Tibial nerve (tissue), 4 donors: ENCODE results near the gene FRYL. TPM values are rescaled to one million over a fixed set of nuclear protein-coding genes. Genes with fewer than 3 reads are reported as not detected.

ENCODE experiments used
- DNase-seq, 2 donors: peaks; one replicate each; pipeline ENCODE4 v3.0.0-alpha.2; 2019; ENCODE audit warnings: low spot score in 2 of 2
- H3K27ac ChIP-seq, 4 donors: fragments of 200-600 bp; sonication (generic) in 3 of 4; one replicate each; pipeline ENCODE4 v1.5.1; 2017 to 2019; ENCODE audit warnings: mild to moderate bottlenecking in 1 of 4
- H3K27me3 ChIP-seq, 2 donors: fragments of 200-600 bp; sonication (generic) in 1 of 2; one replicate each; pipeline versions ENCODE4 v1.5.1 to v1.6.0; 2017 to 2019
- H3K36me3 ChIP-seq, 3 donors: fragments of 200-600 bp; sonication (generic); one replicate each; pipeline ENCODE4 v1.5.1; 2018 to 2019
- H3K4me1 ChIP-seq, 4 donors: fragments of 200-600 bp; sonication (generic) in 3 of 4; one replicate each; pipeline ENCODE4 v1.5.1; 2017 to 2019
- H3K4me3 ChIP-seq, 4 donors: fragments of 200-600 bp; sonication (generic) in 3 of 4; one replicate each; pipeline ENCODE4 v1.5.1; 2017 to 2019; ENCODE audit warnings: mild to moderate bottlenecking in 1 of 4, moderate library complexity in 1 of 4
- H3K9me3 ChIP-seq, 4 donors: fragments of 200-600 bp; sonication (generic) in 3 of 4; one replicate each; pipeline ENCODE4 v1.5.1; 2017 to 2019
- EP300 ChIP-seq, 2 donors: sonication (generic); formaldehyde crosslinking; IDR thresholded peaks; one replicate each; pipeline ENCODE4 v1.6.1; 2017; ENCODE audit warnings: antibody characterized with exemption in 2 of 2, mild to moderate bottlenecking in 1 of 2
- POLR2A ChIP-seq, 2 donors: fragments of 450-650 bp; IDR thresholded peaks; one replicate each; pipeline ENCODE4 v1.6.1; 2017; ENCODE audit warnings: antibody characterized with exemption in 2 of 2, mild to moderate bottlenecking in 2 of 2, moderate library complexity in 2 of 2
- WGBS, 2 donors: methylation state at CpG; one replicate each; pipeline ENCODE4 v1.1.5; 2018; 5-methylcytosine and 5-hydroxymethylcytosine counted together
- total RNA-seq, 4 donors: library from RNA; depleted of rRNA; stranded (reverse); fragments of >200 nt; gene quantifications; one replicate each; pipeline ENCODE4 v1.1.0, GENCODE V29; 2016
- TF ChIP-seq, protein P1 (sequence below), 5 experiments: fragments of 200-600 bp in 3 of 5; fragments of 450-650 bp in 2 of 5; sonication (generic) in 3 of 5; IDR thresholded peaks; one replicate each; pipeline ENCODE4 v1.5.1; 2016 to 2019; ENCODE audit warnings: antibody characterized with exemption in 5 of 5, mild to moderate bottlenecking in 3 of 5, moderate library complexity in 2 of 5

FRYL gene
- total RNA-seq, 4 donors from 2014 or later: 88.3 to 122 (median 99.7) TPM

DNA sequence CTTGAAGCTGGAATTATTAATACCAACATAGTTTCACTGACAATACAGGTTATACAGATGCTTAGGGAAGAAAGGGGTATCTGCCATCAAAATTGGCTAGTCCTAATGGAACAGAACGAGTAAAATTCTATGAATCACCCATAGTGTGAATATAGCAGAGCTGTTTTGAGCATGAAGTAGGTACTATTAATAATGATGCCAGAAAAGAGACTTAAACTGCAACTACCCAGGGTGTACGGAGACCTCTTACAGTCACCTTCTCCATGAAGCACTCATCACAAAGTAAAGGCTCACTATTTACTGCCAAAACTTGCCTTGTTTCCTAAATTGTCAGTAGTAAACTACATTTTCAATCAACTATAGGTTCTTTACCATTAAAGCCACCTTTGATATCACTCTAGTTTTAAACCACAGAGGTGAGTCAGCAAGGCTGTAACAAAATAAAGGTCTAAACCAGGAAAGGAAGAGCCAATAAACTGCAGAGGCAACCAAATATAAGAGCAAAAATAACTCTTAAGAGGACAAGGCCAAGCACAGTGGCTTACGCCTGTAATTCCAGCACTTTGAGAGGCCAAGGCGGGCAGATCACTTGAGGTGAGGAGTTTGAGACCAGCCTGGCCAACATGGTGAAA is 114.4 kb downstream of the FRYL start:
- Histone ChIP-seq H3K36me3 (peaks cover 0 to 8% (median 0%) of the 10 kb centered on the region in 3 donors), H3K9me3 (peaks cover 0 to 11% (median 0%) of the 10 kb centered on the region in 4 donors), H3K27me3 (no peaks in the 10 kb centered on the region), H3K27ac (no peak overlapping the region), H3K4me3 (no peak overlapping the region), H3K4me1 (peaks cover 0 to 30% (median 0%) of the 10 kb centered on the region in 4 donors)
- DNase-seq: no peak
- 88 to 90% methylated on average over 4 of the region's 4 CpGs for WGBS, 2 donors
- TF ChIP-seq EP300 (IDR thresholded peaks at IDR 0.05): no peak
- TF ChIP-seq POLR2A (IDR thresholded peaks at IDR 0.05): no peak
- TF ChIP-seq, protein P1, sequence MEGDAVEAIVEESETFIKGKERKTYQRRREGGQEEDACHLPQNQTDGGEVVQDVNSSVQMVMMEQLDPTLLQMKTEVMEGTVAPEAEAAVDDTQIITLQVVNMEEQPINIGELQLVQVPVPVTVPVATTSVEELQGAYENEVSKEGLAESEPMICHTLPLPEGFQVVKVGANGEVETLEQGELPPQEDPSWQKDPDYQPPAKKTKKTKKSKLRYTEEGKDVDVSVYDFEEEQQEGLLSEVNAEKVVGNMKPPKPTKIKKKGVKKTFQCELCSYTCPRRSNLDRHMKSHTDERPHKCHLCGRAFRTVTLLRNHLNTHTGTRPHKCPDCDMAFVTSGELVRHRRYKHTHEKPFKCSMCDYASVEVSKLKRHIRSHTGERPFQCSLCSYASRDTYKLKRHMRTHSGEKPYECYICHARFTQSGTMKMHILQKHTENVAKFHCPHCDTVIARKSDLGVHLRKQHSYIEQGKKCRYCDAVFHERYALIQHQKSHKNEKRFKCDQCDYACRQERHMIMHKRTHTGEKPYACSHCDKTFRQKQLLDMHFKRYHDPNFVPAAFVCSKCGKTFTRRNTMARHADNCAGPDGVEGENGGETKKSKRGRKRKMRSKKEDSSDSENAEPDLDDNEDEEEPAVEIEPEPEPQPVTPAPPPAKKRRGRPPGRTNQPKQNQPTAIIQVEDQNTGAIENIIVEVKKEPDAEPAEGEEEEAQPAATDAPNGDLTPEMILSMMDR (IDR thresholded peaks at IDR 0.05): no peak

DNA sequence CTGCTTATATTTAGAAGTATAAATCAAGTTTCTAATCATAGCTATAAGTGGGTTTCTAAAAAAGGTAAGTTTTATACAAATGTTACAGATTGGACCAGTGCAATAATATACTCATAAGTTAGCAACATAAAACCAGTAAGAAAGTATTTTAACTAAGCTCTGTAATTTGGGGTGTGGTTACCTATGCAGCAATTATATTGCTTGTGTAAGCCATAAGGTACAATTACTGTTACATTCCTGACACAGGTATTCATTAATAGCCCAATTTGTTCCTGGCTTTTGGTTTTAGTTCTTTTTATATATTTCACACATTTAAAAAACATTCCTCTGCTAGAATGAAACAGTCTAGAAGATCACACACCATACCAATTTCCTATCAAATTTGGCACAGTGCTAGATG is 115.1 kb downstream of the FRYL start:
- Histone ChIP-seq H3K27ac (no peak overlapping the region), H3K9me3 (peaks cover 0 to 11% (median 0%) of the 10 kb centered on the region in 4 donors), H3K4me3 (no peak overlapping the region), H3K36me3 (peaks cover 0 to 8% (median 0%) of the 10 kb centered on the region in 3 donors), H3K27me3 (no peaks in the 10 kb centered on the region), H3K4me1 (peaks cover 0 to 30% (median 0%) of the 10 kb centered on the region in 4 donors)
- TF ChIP-seq, protein P1 (IDR thresholded peaks at IDR 0.05): no peak
- TF ChIP-seq EP300 (IDR thresholded peaks at IDR 0.05) (no peak), POLR2A (IDR thresholded peaks at IDR 0.05) (no peak)
- no peak for DNase-seq

DNA sequence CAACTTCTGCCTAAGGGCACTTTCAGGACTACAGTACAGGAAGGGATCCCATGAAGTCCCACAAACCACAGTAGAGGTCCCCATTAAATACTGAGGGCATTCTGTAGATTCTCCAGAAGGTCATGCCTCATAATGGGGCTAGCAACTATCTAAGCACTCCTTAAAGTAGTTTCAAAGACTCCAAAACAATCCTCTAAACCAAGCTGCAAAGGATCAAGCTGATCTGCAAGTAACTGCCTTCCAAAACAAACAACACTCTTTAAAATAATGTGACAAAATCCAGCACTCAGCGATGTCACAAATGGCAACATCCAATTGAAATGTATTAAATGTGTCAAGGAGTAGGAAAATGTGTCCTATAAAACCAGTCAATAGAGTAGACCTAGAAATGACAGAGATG is 118.7 kb downstream of the FRYL start:
- DNase-seq: no peak
- peaks cover 0 to 17% (median 0%) of the 10 kb centered on the region in 4 donors for H3K4me1 ChIP-seq
- no peak overlapping the region for H3K4me3 ChIP-seq
- no peaks in the 10 kb centered on the region for H3K27me3 ChIP-seq
- WGBS, 2 donors: 94 to 96% methylated on average over 1 of the region's 1 CpG
- peaks cover 0 to 11% (median 0%) of the 10 kb centered on the region in 4 donors for H3K9me3 ChIP-seq
- TF ChIP-seq, protein P1 (IDR thresholded peaks at IDR 0.05): no peak
- TF ChIP-seq POLR2A (IDR thresholded peaks at IDR 0.05) (no peak), EP300 (IDR thresholded peaks at IDR 0.05) (no peak)
- H3K36me3 ChIP-seq: peaks cover 0 to 8% (median 0%) of the 10 kb centered on the region in 3 donors
- no peak overlapping the region for H3K27ac ChIP-seq

DNA sequence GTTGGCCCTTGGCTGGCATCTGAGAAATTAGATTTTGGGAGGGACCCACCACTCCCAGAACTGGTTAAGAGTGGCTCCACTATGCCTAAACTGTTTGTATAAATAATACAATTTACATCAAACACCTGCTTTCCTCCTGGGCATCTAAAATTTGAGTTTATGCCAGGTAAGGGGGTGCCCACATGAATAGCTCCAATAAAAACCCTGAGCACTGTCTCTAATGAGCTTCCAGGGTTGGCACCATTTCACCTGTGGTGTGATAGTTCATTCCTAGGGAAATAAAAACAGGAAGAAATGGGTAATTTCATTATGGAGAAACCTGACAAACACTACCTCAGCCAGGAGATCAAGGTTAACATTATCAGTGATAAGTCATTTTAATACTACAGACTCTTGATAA is 119.7 kb downstream of the FRYL start:
- peaks cover 0 to 11% (median 0%) of the 10 kb centered on the region in 4 donors for H3K9me3 ChIP-seq

More for the DNA sequence above, 119.7 kb downstream of the FRYL start:
- no peak overlapping the region for H3K4me3 ChIP-seq
- no peaks in the 10 kb centered on the region for H3K27me3 ChIP-seq
- DNase-seq: no peak
- no peak overlapping the region for H3K27ac ChIP-seq
- TF ChIP-seq, protein P1 (IDR thresholded peaks at IDR 0.05): no peak
- TF ChIP-seq POLR2A (IDR thresholded peaks at IDR 0.05): no peak
- no peak for TF ChIP-seq EP300 (IDR thresholded peaks at IDR 0.05)
- H3K36me3 ChIP-seq: peaks cover 0 to 8% (median 0%) of the 10 kb centered on the region in 3 donors
- peaks cover 0 to 9% (median under 1%) of the 10 kb centered on the region in 4 donors for H3K4me1 ChIP-seq
